ENCODE data around the gene IQCF5. TPM values are rescaled to one million over a fixed set of nuclear protein-coding genes. Genes with fewer than 3 reads are reported as not detected.
"Not testable (repeated sequence)": the region's sequence is repeated elsewhere in the genome, so short reads cannot be mapped to it uniquely, and the experiment has no call there.

IQCF5 gene
- total and polyA plus RNA-seq, 2 donors (not counting 1 experiment from before 2014, with no cell fraction given): not detected

DNA sequence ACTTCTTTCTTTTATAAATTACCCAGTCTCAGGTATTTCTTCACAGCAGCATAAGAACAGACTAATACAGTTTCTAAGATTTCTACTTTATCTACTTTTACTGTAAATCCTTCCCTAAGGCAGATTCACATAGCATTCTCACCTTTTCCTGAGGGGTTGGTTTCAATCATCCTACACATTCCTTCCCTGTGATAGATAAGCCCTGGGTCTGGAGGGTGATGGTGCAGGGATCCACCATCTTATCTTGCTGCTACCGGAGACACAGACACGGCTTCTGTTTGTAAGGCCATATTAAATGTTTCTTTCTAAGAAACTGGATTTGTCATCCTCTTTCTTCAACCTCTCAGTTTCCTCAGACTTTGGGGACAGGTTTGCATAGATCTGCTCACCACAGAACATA lies 6.1 kb downstream of the IQCF5 start:
- no peaks in the 10 kb centered on the region for H3K4me1 ChIP-seq (ENCODE audit: control insufficient read depth in 2 of 2, insufficient read depth in 2 of 2, low read length in 2 of 2)
- no peaks in the 10 kb centered on the region for H4K20me1 ChIP-seq (ENCODE audit: control insufficient read depth, insufficient read depth, low read length, poor library complexity, severe bottlenecking)
- Mint-ChIP-seq H3K27ac (no peak overlapping the region), H3K9me3 (ENCODE audit: insufficient read depth) (no peaks in the 10 kb centered on the region), H3K4me3 (no peak overlapping the region), H3K27me3 (peaks cover 24% of the 10 kb centered on the region), H3K4me1 (no peaks in the 10 kb centered on the region)
- DNase-seq (no peak), ATAC-seq (ENCODE audit: low read depth) (no peak)
- no CpG with 5 or more reads among the region's 2 CpGs for WGBS (ENCODE audit: insufficient coverage)
- peaks cover 0 to 10% (median 2%) of the 10 kb centered on the region in 4 experiments for H3K27me3 ChIP-seq (replicated peaks in 1 of 4; ENCODE audit: control extremely low read depth in 1 of 4, control insufficient read depth in 3 of 4, insufficient read depth in 4 of 4, low read length in 3 of 4)
- intact Hi-C loops (cut with micrococcal nuclease): no loop called here
- no peaks in the 10 kb centered on the region for H3K9me3 ChIP-seq (ENCODE audit: control extremely low read depth in 1 of 3, control insufficient read depth in 2 of 3, insufficient read depth in 1 of 3, low read length in 2 of 3)
- CTCF ChIA-PET: no interaction called here
- H3K9ac ChIP-seq (ENCODE audit: low read length): no peak overlapping the region
- no peak overlapping the region for H2AFZ ChIP-seq (ENCODE audit: insufficient read depth, low read depth, low read length, poor library complexity, severe bottlenecking)
- H3K4me3 ChIP-seq (ENCODE audit: control extremely low read depth in 1 of 5, extremely low read depth in 1 of 5, insufficient read depth in 1 of 5, low read depth in 2 of 5, low read length in 4 of 5): no peak overlapping the region
- H3K4me2 ChIP-seq (replicated peaks; ENCODE audit: low read depth, low read length, poor library complexity, severe bottlenecking): no peak overlapping the region
- H3K36me3 ChIP-seq (replicated peaks in 1 of 2; ENCODE audit: control extremely low read depth in 1 of 2, control insufficient read depth in 1 of 2, extremely low read depth in 1 of 2, insufficient read depth in 2 of 2, low read length in 1 of 2): no peaks in the 10 kb centered on the region
- H3K27ac ChIP-seq (ENCODE audit: low read length in 2 of 2): no peak overlapping the region
- TF ChIP-seq EZH2 (IDR thresholded peaks at IDR 0.05; ENCODE audit: borderline replicate concordance, insufficient read depth, low read depth, low read length, poor library complexity, severe bottlenecking): no peak
- TF ChIP-seq, protein P1, sequence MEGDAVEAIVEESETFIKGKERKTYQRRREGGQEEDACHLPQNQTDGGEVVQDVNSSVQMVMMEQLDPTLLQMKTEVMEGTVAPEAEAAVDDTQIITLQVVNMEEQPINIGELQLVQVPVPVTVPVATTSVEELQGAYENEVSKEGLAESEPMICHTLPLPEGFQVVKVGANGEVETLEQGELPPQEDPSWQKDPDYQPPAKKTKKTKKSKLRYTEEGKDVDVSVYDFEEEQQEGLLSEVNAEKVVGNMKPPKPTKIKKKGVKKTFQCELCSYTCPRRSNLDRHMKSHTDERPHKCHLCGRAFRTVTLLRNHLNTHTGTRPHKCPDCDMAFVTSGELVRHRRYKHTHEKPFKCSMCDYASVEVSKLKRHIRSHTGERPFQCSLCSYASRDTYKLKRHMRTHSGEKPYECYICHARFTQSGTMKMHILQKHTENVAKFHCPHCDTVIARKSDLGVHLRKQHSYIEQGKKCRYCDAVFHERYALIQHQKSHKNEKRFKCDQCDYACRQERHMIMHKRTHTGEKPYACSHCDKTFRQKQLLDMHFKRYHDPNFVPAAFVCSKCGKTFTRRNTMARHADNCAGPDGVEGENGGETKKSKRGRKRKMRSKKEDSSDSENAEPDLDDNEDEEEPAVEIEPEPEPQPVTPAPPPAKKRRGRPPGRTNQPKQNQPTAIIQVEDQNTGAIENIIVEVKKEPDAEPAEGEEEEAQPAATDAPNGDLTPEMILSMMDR (IDR thresholded peaks at IDR 0.05): no peak
- POLR2A ChIA-PET: no interaction called here
- H3K79me2 ChIP-seq (ENCODE audit: control insufficient read depth, insufficient read depth, low read length): no peaks in the 10 kb centered on the region

DNA sequence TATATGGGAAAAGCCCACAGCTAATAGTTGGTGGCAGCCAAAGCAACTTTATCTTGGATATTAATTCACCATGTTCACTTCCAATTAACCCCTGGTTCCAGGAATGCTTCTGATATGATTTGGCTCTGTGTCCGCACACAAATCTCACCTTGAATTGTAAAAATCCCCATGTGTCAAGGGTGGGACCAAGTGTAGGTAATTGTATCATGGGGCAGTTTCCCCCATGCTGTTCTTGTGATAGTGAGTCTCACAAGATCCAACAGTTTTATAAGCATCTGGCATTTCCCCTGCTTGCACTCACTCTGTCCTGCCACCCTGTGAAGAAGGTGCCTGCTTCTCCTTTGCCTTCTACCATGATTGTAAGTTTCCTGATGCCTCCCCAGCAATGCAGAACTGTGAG lies 6.5 kb downstream of the IQCF5 start:
- H3K27me3 Mint-ChIP-seq: peaks cover 24% of the 10 kb centered on the region
- H3K4me3 ChIP-seq (ENCODE audit: control extremely low read depth in 1 of 5, extremely low read depth in 1 of 5, insufficient read depth in 1 of 5, low read depth in 2 of 5, low read length in 4 of 5); H3K4me1 ChIP-seq (ENCODE audit: control insufficient read depth in 2 of 2, insufficient read depth in 2 of 2, low read length in 2 of 2); H3K27ac ChIP-seq (ENCODE audit: low read length in 2 of 2); POLR2A ChIA-PET; H3K27me3 ChIP-seq (replicated peaks in 1 of 4; ENCODE audit: control extremely low read depth in 1 of 4, control insufficient read depth in 3 of 4, insufficient read depth in 4 of 4, low read length in 3 of 4); ATAC-seq (ENCODE audit: low read depth); H3K9ac ChIP-seq (ENCODE audit: low read length); intact Hi-C loops (cut with micrococcal nuclease); H3K4me2 ChIP-seq (replicated peaks; ENCODE audit: low read depth, low read length, poor library complexity, severe bottlenecking); H4K20me1 ChIP-seq (ENCODE audit: control insufficient read depth, insufficient read depth, low read length, poor library complexity, severe bottlenecking); H2AFZ ChIP-seq (ENCODE audit: insufficient read depth, low read depth, low read length, poor library complexity, severe bottlenecking); CTCF ChIA-PET; DNase-seq; H3K9me3 ChIP-seq (ENCODE audit: control extremely low read depth in 1 of 3, control insufficient read depth in 2 of 3, insufficient read depth in 1 of 3, low read length in 2 of 3); H3K79me2 ChIP-seq (ENCODE audit: control insufficient read depth, insufficient read depth, low read length); H3K9me3 Mint-ChIP-seq (ENCODE audit: insufficient read depth); H3K27ac Mint-ChIP-seq; H3K36me3 ChIP-seq (replicated peaks in 1 of 2; ENCODE audit: control extremely low read depth in 1 of 2, control insufficient read depth in 1 of 2, extremely low read depth in 1 of 2, insufficient read depth in 2 of 2, low read length in 1 of 2); H3K4me3 Mint-ChIP-seq; H3K4me1 Mint-ChIP-seq: not testable (repeated sequence)
- no CpG with 5 or more reads among the region's 1 CpG for WGBS (ENCODE audit: insufficient coverage)

All from B cell (primary cell).